GM10248 (cell line): Measurements from ENCODE around the gene KLK2.
A peak's percentile ranks its signal among the peaks of the same experiment; 100 is the strongest.

Experiments used
- CTCF ChIA-PET: fragments of 300-600 bp; sonication (Branson Sonifier 250); formaldehyde crosslinking; extraction: SDS; loops from one replicate; lab custom pipeline; 2021; ENCODE audit warnings: antibody characterized with exemption; lab: Yijun Ruan, JAX
- POLR2A ChIA-PET: fragments of 350-650 bp; sonication (Branson Sonifier 250); formaldehyde crosslinking; extraction: SDS; loops from one replicate; lab custom pipeline; 2020; ENCODE audit warnings: antibody characterized with exemption; lab: Yijun Ruan, JAX
- DNase-seq: peaks from one replicate; pipeline ENCODE4 v3.0.0; 2012; ENCODE audit errors: extremely low spot score
- CTCF ChIP-seq: IDR thresholded peaks from 2 replicates; pipeline ENCODE4 v1.5.1; 2012; ENCODE audit warnings: mild to moderate bottlenecking, low read depth; ENCODE audit errors: extremely low read depth, missing control alignments, control extremely low read depth

Gene KLK2

GRCh38 chr19:50832666-50833065, 40.6 kb upstream of the KLK2 start:
- TF ChIP-seq CTCF: no peak
- ChIA-PET POLR2A (no interaction called here), CTCF (no interaction called here)
- DNase-seq: no peak

GRCh38 chr19:50833117-50833801, 40.0 kb upstream of the KLK2 start, which contains the start of gene KLK15:
KLK15 (minus strand) TSS chr19:50833574; CDS start chr19:50831492, 2,082 bp downstream.
- CTCF ChIA-PET: no interaction called here
- DNase-seq: no peak
- POLR2A ChIA-PET: no interaction called here
- TF ChIP-seq CTCF: no peak

- CTCF ChIA-PET: no interaction called here
- POLR2A ChIA-PET: no interaction called here
- no peak for TF ChIP-seq CTCF
- DNase-seq: no peak
Observed at GRCh38 chr19:50833802-50834167, 39.5 kb upstream of the KLK2 start.

- DNase-seq: no peak
- ChIA-PET CTCF (no interaction called here), POLR2A (no interaction called here)
- no peak for TF ChIP-seq CTCF
Observed at GRCh38 chr19:50835103-50835784, 38.0 kb upstream of the KLK2 start.

GRCh38 chr19:50835785-50836542, 37.3 kb upstream of the KLK2 start:
- POLR2A ChIA-PET: no interaction called here
- peak; percentile 93 for DNase-seq
- CTCF ChIA-PET: no interaction called here
- TF ChIP-seq CTCF: peak; percentile 2

GRCh38 chr19:50836543-50837195, 36.6 kb upstream of the KLK2 start:
- DNase-seq: peak; percentile 20
- ChIA-PET CTCF (no interaction called here), POLR2A (no interaction called here)
- TF ChIP-seq CTCF: no peak
